Endothelial cell of umbilical vein (primary cell): ENCODE results near the gene DOLPP1. TPM values are rescaled to one million over a fixed set of nuclear protein-coding genes. Genes with fewer than 3 reads are reported as not detected.

Experiments
- BruUV-seq: library from RNA; stranded (reverse); fragments of 400-500 nt; replicated peaks from 2 replicates; lab custom pipeline; 2021; lab: Mats Ljungman, UMichigan
- CTCF ChIA-PET: fragments of 300-600, 350-600 bp; sonication (Branson Sonifier 250); formaldehyde crosslinking; loops from one replicate; lab custom pipeline; 2021; ENCODE audit warnings: antibody characterized with exemption, inconsistent platforms; lab: Charles Lee
- POLR2A ChIA-PET: fragments of 300-600, 350-600 bp; sonication (Branson Sonifier 250); formaldehyde crosslinking; loops from one replicate; lab custom pipeline; 2021; ENCODE audit warnings: antibody characterized with exemption, inconsistent platforms; lab: Charles Lee
- DNase-seq: peaks from one replicate; pipeline ENCODE4 v3.0.0-alpha.2; 2011; ENCODE audit warnings: low read depth, low spot score
- FAIRE-seq: peaks from 2 replicates; lab custom pipeline; 2011; peaks lifted over from hg19 to GRCh38; lab: Jason Lieb, UNC
- H2AFZ ChIP-seq: 2 replicates; pipeline ENCODE4 v1.6.0; 2012; ENCODE audit warnings: low read depth, low read length, control low read depth, inconsistent platforms
- H3K27ac ChIP-seq: 2 replicates; pipeline ENCODE4 v1.5.1; 2011; ENCODE audit warnings: low read depth, mild to moderate bottlenecking, control low read depth, low read length, moderate library complexity; ENCODE audit not compliant: insufficient read depth
- H3K27me3 ChIP-seq, 2 experiments: 2 replicates each; pipeline versions ENCODE4 v1.6.0 to v1.6.1; 2011; ENCODE audit warnings: low read length in 2 of 2, mixed read lengths in 1 of 2; ENCODE audit not compliant: control insufficient read depth in 2 of 2, insufficient read depth in 2 of 2
- H3K36me3 ChIP-seq, 2 experiments: 2 replicates in 1 of 2; 3 replicates in 1 of 2; pipeline ENCODE4 v1.5.1; 2011; ENCODE audit warnings: low read length in 2 of 2, mild to moderate bottlenecking in 1 of 2, moderate library complexity in 1 of 2; ENCODE audit not compliant: control insufficient read depth in 2 of 2, insufficient read depth in 2 of 2; ENCODE audit errors: extremely low read depth in 1 of 2
- H3K4me1 ChIP-seq: 3 replicates; pipeline ENCODE4 v1.5.1; 2011; ENCODE audit warnings: mild to moderate bottlenecking, low read length; ENCODE audit not compliant: control insufficient read depth, insufficient read depth; ENCODE audit errors: extremely low read depth
- H3K4me2 ChIP-seq: 2 replicates; pipeline ENCODE4 v1.6.1; 2011; ENCODE audit warnings: low read length, control low read depth, mixed read lengths; ENCODE audit not compliant: insufficient read depth
- H3K4me3 ChIP-seq, 3 experiments: fragments of 200-600 bp in 1 of 3; sonication (generic), shearing (Covaris generic) in 1 of 3; replicated peaks in 1 of 3; 2 replicates each; pipeline ENCODE4 v1.5.1; 2011 to 2016; ENCODE audit warnings: control low read depth in 3 of 3, low read length in 3 of 3, mild to moderate bottlenecking in 2 of 3, inconsistent platforms in 1 of 3, low read depth in 1 of 3, moderate library complexity in 1 of 3; ENCODE audit not compliant: insufficient read depth in 1 of 3
- H3K79me2 ChIP-seq: 2 replicates; pipeline ENCODE4 v1.6.0; 2012; ENCODE audit warnings: low read length, inconsistent platforms; ENCODE audit not compliant: control insufficient read depth, insufficient read depth
- H3K9ac ChIP-seq: replicated peaks from 2 replicates; pipeline ENCODE3; 2011; ENCODE audit warnings: low read length, control low read depth; ENCODE audit not compliant: insufficient read depth; ENCODE audit errors: extremely low read depth
- H3K9me1 ChIP-seq: replicated peaks from 3 replicates; pipeline ENCODE4 v1.6.0; 2011; ENCODE audit warnings: mild to moderate bottlenecking, low read length; ENCODE audit not compliant: control insufficient read depth, insufficient read depth; ENCODE audit errors: extremely low read depth
- H3K9me3 ChIP-seq: replicated peaks from 2 replicates; pipeline ENCODE4 v1.5.1; 2012; ENCODE audit warnings: low read length, inconsistent platforms; ENCODE audit not compliant: control insufficient read depth, insufficient read depth
- H4K20me1 ChIP-seq: replicated peaks from 2 replicates; pipeline ENCODE3; 2011; ENCODE audit warnings: mild to moderate bottlenecking, low read length; ENCODE audit not compliant: control insufficient read depth, insufficient read depth; ENCODE audit errors: extremely low read depth
- CTCF ChIP-seq, 2 donors: IDR thresholded peaks; 1 replicate in 1 of 2; 2 replicates in 1 of 2; pipeline ENCODE4 v1.5.1; 2011; ENCODE audit warnings: low read length in 2 of 2, mild to moderate bottlenecking in 2 of 2, moderate library complexity in 2 of 2, control low read depth in 1 of 2, inconsistent platforms in 1 of 2, low read depth in 1 of 2; ENCODE audit not compliant: insufficient read depth in 1 of 2; ENCODE audit errors: extremely low read depth in 1 of 2
- EZH2 ChIP-seq: IDR thresholded peaks from 2 replicates; pipeline ENCODE4 v1.6.1; 2012; ENCODE audit warnings: borderline replicate concordance, low read depth, mild to moderate bottlenecking, moderate library complexity, low read length, inconsistent platforms; ENCODE audit not compliant: severe bottlenecking
- FOS ChIP-seq: IDR thresholded peaks from 2 replicates; pipeline ENCODE4 v1.6.1; 2011; ENCODE audit warnings: mild to moderate bottlenecking, low read length, moderate library complexity, borderline replicate concordance; ENCODE audit not compliant: insufficient read depth
- GATA2 ChIP-seq: IDR thresholded peaks from 2 replicates; pipeline ENCODE4 v1.7.0; 2011; ENCODE audit warnings: low read depth, mild to moderate bottlenecking, moderate library complexity, mixed read lengths, low read length; ENCODE audit not compliant: insufficient read length, insufficient read depth
- JUN ChIP-seq: IDR thresholded peaks from 2 replicates; pipeline ENCODE4 v1.6.1; 2011; ENCODE audit warnings: borderline replicate concordance, low read depth; ENCODE audit not compliant: insufficient read length, insufficient read depth
- MAX ChIP-seq: IDR thresholded peaks from 2 replicates; pipeline ENCODE4 v1.6.1; 2011; ENCODE audit not compliant: insufficient read depth, insufficient read length
- MYC ChIP-seq: IDR thresholded peaks from one replicate; pipeline ENCODE4 v1.6.1; 2011; ENCODE audit warnings: mild to moderate bottlenecking, low read depth, low read length
- POLR2A ChIP-seq: IDR thresholded peaks from 2 replicates; pipeline ENCODE4 v1.6.1; 2012; ENCODE audit warnings: low read depth, mild to moderate bottlenecking, control low read depth, low read length
- POLR2AphosphoS5 ChIP-seq: IDR thresholded peaks from 2 replicates; pipeline ENCODE4 v1.6.1; 2012; ENCODE audit warnings: low read depth, mild to moderate bottlenecking, control low read depth, low read length, moderate library complexity; ENCODE audit not compliant: insufficient read depth
- dilution Hi-C: fragments of 300-500 bp; cut with MboI; formaldehyde crosslinking; loops from one replicate; pipeline ENCODE4 v1.15.0; 2019; ENCODE audit warnings: low sequenced_read_pairs; ENCODE audit not compliant: extremely low pct_ligation_motif_present
- intact Hi-C: fragments of 100-400 bp; cut with micrococcal nuclease; formaldehyde crosslinking; loops from one replicate; pipeline ENCODE4 v1.10.0; 2022
- polyA plus RNA-seq, 4 experiments: library from polyadenylated mRNA; depleted of rRNA in 3 of 4; stranded (reverse) in 3 of 4; unstranded in 1 of 4; fragments of >200 nt; gene quantifications; 2 replicates each; pipeline versions ENCODE4 v1.2.1 to v1.2.3, GENCODE V29; 2011 to 2012; ENCODE audit warnings: missing spikeins in 1 of 4
- total RNA-seq: library from RNA; stranded (reverse); gene quantifications from 2 replicates; pipeline ENCODE4 v1.2.3, GENCODE V29; 2021

The DOLPP1 gene
- total and polyA plus RNA-seq, 2 donors (not counting 3 experiments of a cell fraction or from before 2014, with no cell fraction given), result 17.7 to 28.3 TPM

GRCh38 chr9:129135476-129135875 is 54.6 kb downstream of the DOLPP1 start:
- H3K4me1 ChIP-seq, result peaks cover 20% of the 10 kb centered on the region
- H3K27ac ChIP-seq, result no peak overlapping the region
- FAIRE-seq (no peak), DNase-seq (no peak)
- ChIA-PET POLR2A (no interaction called here), CTCF (interaction anchor here (0.6 to 12.6 kb wide), 5 partner anchors 7 to 684 kb away, joined by 3 to 232 read pairs (median 5); partner anchors contain the start of genes C9orf50 and NTMT1)
- H4K20me1 ChIP-seq, result no peaks in the 10 kb centered on the region
- dilution Hi-C loops (no loop called here), intact Hi-C loops (loop anchor here (5.0 kb wide), 1 partner anchor 647 kb away; no protein-coding TSS in a partner anchor)
- BruUV-seq, result no TSS peak
- no peaks in the 10 kb centered on the region for H3K9me1 ChIP-seq
- H3K79me2 ChIP-seq, result no peaks in the 10 kb centered on the region
- H3K9me3 ChIP-seq, result no peaks in the 10 kb centered on the region
- TF ChIP-seq EZH2, result no peak
- no peak for TF ChIP-seq POLR2A
- TF ChIP-seq MYC, result no peak
- TF ChIP-seq JUN, result no peak
- TF ChIP-seq POLR2AphosphoS5, result no peak
- TF ChIP-seq MAX, result no peak
- TF ChIP-seq GATA2, result no peak
- no peak for TF ChIP-seq FOS
- TF ChIP-seq CTCF (IDR thresholded peaks at IDR 0.05; ENCODE audit: extremely low read depth in 1 of 2, insufficient read depth in 1 of 2, low read depth in 1 of 2, low read length in 2 of 2), result no peak
- peaks cover 6 to 15% of the 10 kb centered on the region in 2 experiments for H3K36me3 ChIP-seq
- H3K27me3 ChIP-seq, result no peaks in the 10 kb centered on the region
- no peak overlapping the region for H3K4me2 ChIP-seq
- H2AFZ ChIP-seq, result no peak overlapping the region
- H3K4me3 ChIP-seq, result no peak overlapping the region
- no peak overlapping the region for H3K9ac ChIP-seq
